HFF-Myc (cell line): ENCODE measurements around the gene PLEKHM3.

ENCODE experiments used
- DNase-seq: peaks from one replicate; pipeline ENCODE4 v3.0.0-alpha.2; 2011; ENCODE audit warnings: low read depth; ENCODE audit errors: extremely low read depth
- H3K4me3 ChIP-seq: replicated peaks from 2 replicates; pipeline ENCODE4 v1.5.1; 2011; ENCODE audit warnings: low read depth, mild to moderate bottlenecking, control low read depth, low read length
- TF ChIP-seq, protein P1 (sequence below): IDR thresholded peaks from 2 replicates; pipeline ENCODE4 v1.5.1; 2012; ENCODE audit warnings: mild to moderate bottlenecking, low read depth, low read length, control low read depth; ENCODE audit errors: missing control alignments

PLEKHM3 gene

DNA sequence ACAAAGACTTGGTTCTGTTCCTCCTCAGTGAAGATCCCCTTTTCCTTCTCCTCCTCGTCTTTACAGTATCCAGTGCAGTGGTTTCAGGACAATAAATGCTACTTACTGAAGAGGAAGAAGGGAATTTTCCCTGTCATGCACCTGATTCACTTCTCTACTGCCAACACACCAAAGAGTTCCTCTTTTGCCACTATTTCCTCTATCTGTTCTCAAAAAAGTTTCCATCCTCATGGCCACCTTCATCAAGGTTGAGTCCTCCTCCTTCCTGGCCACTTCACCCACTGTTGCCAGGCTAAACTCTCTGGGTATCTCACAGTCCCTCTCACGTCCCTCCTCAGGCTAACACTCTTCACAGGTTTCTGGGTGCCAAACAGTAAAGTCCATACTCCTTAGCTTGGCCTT lies 41.7 kb downstream of the PLEKHM3 start:
- no peak for DNase-seq
- TF ChIP-seq, protein P1, sequence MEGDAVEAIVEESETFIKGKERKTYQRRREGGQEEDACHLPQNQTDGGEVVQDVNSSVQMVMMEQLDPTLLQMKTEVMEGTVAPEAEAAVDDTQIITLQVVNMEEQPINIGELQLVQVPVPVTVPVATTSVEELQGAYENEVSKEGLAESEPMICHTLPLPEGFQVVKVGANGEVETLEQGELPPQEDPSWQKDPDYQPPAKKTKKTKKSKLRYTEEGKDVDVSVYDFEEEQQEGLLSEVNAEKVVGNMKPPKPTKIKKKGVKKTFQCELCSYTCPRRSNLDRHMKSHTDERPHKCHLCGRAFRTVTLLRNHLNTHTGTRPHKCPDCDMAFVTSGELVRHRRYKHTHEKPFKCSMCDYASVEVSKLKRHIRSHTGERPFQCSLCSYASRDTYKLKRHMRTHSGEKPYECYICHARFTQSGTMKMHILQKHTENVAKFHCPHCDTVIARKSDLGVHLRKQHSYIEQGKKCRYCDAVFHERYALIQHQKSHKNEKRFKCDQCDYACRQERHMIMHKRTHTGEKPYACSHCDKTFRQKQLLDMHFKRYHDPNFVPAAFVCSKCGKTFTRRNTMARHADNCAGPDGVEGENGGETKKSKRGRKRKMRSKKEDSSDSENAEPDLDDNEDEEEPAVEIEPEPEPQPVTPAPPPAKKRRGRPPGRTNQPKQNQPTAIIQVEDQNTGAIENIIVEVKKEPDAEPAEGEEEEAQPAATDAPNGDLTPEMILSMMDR, result no peak
- H3K4me3 ChIP-seq, result no peak overlapping the region

DNA sequence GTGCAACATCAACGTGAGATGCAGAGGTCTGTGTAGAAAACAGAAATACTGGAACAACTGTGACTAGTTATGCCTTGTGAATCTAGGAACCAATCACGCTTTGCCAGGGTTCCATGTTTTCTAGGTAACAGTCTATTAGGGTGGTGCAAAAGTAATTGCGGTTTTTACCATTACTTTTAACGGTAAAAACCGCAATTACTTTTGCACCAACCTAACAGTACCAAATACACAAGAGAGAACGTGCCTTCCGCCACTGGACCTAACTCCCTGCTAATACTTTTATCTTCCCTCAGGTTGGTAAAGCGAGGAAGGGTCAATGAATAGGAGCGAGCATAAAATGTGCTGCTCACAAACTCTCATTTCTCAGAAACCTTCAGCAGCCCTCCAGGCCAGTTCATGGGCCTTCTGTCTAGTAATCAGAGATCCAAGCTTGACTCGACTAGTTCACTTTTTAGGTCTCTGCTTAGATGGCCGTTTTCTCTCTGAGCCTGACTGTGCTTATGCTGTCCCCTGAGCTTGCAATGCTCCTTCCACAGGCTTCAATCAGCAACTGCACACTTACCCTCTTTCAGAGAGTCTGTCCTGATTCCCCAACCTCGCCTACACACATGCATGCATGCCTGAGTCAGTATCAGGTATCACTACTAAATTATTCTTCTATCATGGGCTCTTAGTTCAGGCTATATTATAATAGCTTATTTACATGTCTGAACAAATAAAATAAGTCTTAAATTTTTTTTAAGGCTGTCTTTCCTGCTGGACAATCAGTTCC lies 47.0 kb downstream of the PLEKHM3 start:
- DNase-seq, result no peak
- no peak overlapping the region for H3K4me3 ChIP-seq
- TF ChIP-seq, protein P1, result no peak

DNA sequence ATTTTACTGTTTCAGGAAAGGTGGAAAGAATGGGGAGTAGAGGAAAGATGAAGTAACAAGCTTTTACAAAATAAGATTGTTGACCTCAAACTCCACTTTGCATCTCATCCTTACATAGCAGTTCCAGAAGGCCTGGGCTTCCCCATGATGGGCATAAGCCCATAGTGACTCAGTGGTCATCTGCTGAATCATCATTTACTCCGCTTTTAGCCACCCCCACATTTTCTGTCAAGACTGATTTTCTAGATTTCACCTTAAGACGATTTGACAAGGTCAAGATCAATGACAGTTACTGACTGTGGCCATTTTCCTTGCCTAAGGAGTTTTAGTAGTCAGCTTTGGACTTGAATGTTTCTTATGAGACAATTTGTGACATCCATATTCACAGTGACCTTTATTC lies 49.4 kb downstream of the PLEKHM3 start:
- TF ChIP-seq, protein P1, result no peak
- no peak overlapping the region for H3K4me3 ChIP-seq
- DNase-seq, result no peak

DNA sequence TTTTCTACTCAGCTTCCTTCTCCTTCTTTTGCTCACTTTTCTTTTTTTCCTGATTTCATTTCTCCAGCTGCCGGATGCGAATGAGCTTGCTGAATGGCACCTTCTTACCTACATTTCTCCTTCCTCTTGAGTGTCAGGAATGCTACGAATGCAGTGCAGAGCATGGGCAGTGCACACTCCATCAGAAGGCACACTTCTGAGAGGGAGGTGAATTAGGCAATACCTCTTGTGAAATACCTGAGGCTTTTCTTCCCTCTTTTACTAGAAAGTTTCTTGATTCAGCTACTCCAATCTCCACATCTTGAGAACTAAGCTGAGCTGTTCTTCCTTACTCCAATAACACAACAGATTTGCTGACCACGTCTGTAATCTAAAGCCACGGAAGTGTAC lies 51.1 kb downstream of the PLEKHM3 start:
- no peak overlapping the region for H3K4me3 ChIP-seq
- TF ChIP-seq, protein P1, result no peak
- no peak for DNase-seq

DNA sequence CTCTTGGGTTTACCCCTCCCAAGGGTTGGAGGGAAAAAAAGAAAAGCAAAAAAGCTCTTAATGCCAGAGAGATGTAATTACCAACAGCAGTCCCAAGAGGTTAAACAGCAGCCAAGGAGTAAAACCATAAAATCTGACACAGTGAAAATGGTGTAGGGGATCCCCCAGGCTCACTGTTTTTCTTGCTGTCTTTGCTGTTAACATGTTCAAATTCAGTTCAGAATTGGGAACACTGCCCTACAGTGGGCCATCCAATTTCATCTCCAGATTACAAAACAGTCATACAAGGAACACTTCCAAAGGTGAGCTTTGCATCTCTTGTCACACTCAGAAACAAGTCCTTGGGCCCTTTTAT lies 54.5 kb downstream of the PLEKHM3 start:
- no peak for DNase-seq
- TF ChIP-seq, protein P1, result no peak
- no peak overlapping the region for H3K4me3 ChIP-seq

DNA sequence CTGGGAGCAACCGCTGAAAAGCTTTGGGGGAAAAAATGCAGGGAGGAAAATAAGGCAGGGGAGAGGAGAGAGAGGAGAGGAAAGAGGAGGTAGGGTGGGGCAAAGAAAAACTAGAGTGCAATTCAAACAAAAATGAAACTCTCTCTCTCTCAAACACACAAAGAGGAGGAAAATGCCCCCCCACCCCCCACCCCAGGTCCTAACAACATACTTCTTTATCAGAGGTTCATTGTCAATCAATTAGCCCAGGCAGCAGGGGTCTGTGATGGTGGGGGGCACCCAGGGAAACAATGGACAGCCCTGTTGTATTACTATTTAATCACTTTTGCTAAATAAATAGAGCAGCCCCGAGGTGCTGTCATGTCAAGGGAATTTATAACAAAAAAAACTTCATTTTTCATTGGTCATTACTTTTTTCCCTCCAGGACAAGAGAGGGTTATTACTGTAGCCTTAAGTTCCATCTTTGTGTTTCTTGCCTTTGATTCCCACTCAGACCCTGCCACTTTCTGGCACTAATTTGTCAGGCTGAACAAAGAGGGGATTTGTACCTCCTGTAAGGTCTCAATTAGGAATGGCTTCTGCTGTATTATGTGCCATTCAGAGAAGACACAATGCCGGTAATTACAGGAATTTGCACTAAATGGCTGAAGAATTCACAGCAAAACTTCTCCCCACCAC lies 55.0 kb downstream of the PLEKHM3 start:
- no peak overlapping the region for H3K4me3 ChIP-seq
- DNase-seq, result no peak

More for the DNA sequence above, 55.0 kb downstream of the PLEKHM3 start:
- TF ChIP-seq, protein P1, result no peak
